Peyer's patch (tissue), 4 donors: ENCODE data around the gene DAW1. TPM values are rescaled to one million over a fixed set of nuclear protein-coding genes. Genes with fewer than 3 reads are reported as not detected.

Source experiments
- DNase-seq, 3 donors: peaks; one replicate each; pipeline ENCODE4 v3.0.0-alpha.2; 2017 to 2019
- H3K27ac ChIP-seq, 4 donors: fragments of 200-600 bp; sonication (generic); one replicate each; pipeline ENCODE4 v1.5.1; 2016 to 2019
- H3K27me3 ChIP-seq, 2 donors: fragments of 200-600 bp; sonication (generic); one replicate each; pipeline ENCODE4 v1.5.1; 2019
- H3K36me3 ChIP-seq, 3 donors: fragments of 200-600 bp; sonication (generic); one replicate each; pipeline ENCODE4 v1.5.1; 2016 to 2019
- H3K4me1 ChIP-seq, 4 donors: fragments of 200-600 bp; sonication (generic); one replicate each; pipeline ENCODE4 v1.5.1; 2016 to 2019
- H3K4me3 ChIP-seq, 4 donors: fragments of 200-600 bp; sonication (generic); 1 replicate in 3 of 4; 2 replicates in 1 of 4; pipeline ENCODE4 v1.5.1; 2016 to 2019; ENCODE audit warnings: mild to moderate bottlenecking in 1 of 4
- H3K9me3 ChIP-seq, 4 donors: fragments of 200-600 bp; sonication (generic); one replicate each; pipeline ENCODE4 v1.5.1; 2016 to 2019; ENCODE audit warnings: mild to moderate bottlenecking in 1 of 4
- POLR2A ChIP-seq, 2 donors: fragments of 450-650 bp; IDR thresholded peaks; one replicate each; pipeline ENCODE4 v1.5.1; 2017; ENCODE audit warnings: antibody characterized with exemption in 2 of 2, mild to moderate bottlenecking in 2 of 2, moderate library complexity in 2 of 2
- small RNA-seq, 2 donors: library from RNA; depleted of rRNA; stranded (forward); fragments of <200 nt; gene quantifications; one replicate each; pipeline ENCODE3, GENCODE V24; 2016
- total RNA-seq, 4 donors: library from RNA; depleted of rRNA; stranded (reverse); fragments of >200 nt; gene quantifications; one replicate each; pipeline ENCODE4 v1.1.0, GENCODE V29; 2016
- TF ChIP-seq, protein P1 (sequence below), 6 experiments: fragments of 450-650 bp in 4 of 6; fragments of 200-600 bp in 2 of 6; sonication (generic) in 1 of 6; IDR thresholded peaks; one replicate each; pipeline ENCODE4 v1.5.1; 2017 to 2019; ENCODE audit warnings: antibody characterized with exemption in 6 of 6, mild to moderate bottlenecking in 3 of 6, moderate library complexity in 1 of 6

The DAW1 gene
- total RNA-seq, 4 donors from 2014 or later = not detected

GRCh38 chr2:227973241-227973640, 101.8 kb downstream of the DAW1 start:
- no peak for TF ChIP-seq POLR2A (IDR thresholded peaks at IDR 0.05)
- TF ChIP-seq, protein P1, sequence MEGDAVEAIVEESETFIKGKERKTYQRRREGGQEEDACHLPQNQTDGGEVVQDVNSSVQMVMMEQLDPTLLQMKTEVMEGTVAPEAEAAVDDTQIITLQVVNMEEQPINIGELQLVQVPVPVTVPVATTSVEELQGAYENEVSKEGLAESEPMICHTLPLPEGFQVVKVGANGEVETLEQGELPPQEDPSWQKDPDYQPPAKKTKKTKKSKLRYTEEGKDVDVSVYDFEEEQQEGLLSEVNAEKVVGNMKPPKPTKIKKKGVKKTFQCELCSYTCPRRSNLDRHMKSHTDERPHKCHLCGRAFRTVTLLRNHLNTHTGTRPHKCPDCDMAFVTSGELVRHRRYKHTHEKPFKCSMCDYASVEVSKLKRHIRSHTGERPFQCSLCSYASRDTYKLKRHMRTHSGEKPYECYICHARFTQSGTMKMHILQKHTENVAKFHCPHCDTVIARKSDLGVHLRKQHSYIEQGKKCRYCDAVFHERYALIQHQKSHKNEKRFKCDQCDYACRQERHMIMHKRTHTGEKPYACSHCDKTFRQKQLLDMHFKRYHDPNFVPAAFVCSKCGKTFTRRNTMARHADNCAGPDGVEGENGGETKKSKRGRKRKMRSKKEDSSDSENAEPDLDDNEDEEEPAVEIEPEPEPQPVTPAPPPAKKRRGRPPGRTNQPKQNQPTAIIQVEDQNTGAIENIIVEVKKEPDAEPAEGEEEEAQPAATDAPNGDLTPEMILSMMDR (IDR thresholded peaks at IDR 0.05) = no peak
- DNase-seq = no peak
- H3K4me1 ChIP-seq = no peaks in the 10 kb centered on the region
- no peak overlapping the region for H3K4me3 ChIP-seq
- H3K36me3 ChIP-seq = no peaks in the 10 kb centered on the region
- no peaks in the 10 kb centered on the region for H3K27me3 ChIP-seq
- no peaks in the 10 kb centered on the region for H3K9me3 ChIP-seq
- no peak overlapping the region for H3K27ac ChIP-seq

Small RNA genes lying within 50 kb of the gene (small RNA-seq; reads per million reads assigned to genes)
- 0 reads per million in 2 donors for gene RF00402

Other genes starting within 250 kb of the DAW1 start
- gene SCYGR5, start 204.8 kb upstream of the DAW1 start, total RNA-seq = not detected
- gene SLC19A3, start 153.6 kb upstream of the DAW1 start, total RNA-seq = 10 to 100 TPM in 3 of 4 donors, 1 to 10 TPM in 1; 5.0 to 40.0 (median 23.1) TPM
- not detected for gene SCYGR6, start 146.9 kb upstream of the DAW1 start, total RNA-seq
- gene SCYGR7, start 143.3 kb upstream of the DAW1 start, total RNA-seq = not detected
- not detected for gene SCYGR8, start 125.7 kb upstream of the DAW1 start, total RNA-seq
- gene CCL20, start 57.8 kb upstream of the DAW1 start, total RNA-seq = 10 to 100 TPM in 1 of 4 donors, 1 to 10 TPM in 2, not detected in 1; 4.0 to 14.0 (median 5.1) TPM